Activated CD4-positive, alpha-beta memory T cell treated with anti-CD3 and anti-CD28 coated beads, Interleukin-2, amount 10 ng/mL, durations not matched to agents 7 days and 5 days (primary cell): Measurements from ENCODE around the gene GNG14. TPM values are rescaled to one million over a fixed set of nuclear protein-coding genes. Genes with fewer than 3 reads are reported as not detected.

ENCODE experiments used
- CTCF ChIA-PET: fragments of 350-600 bp; sonication (Branson Sonifier 250); formaldehyde crosslinking; loops from one replicate; lab custom pipeline; 2021; ENCODE audit warnings: antibody characterized with exemption, inconsistent platforms; lab: Charles Lee
- POLR2A ChIA-PET: fragments of 350-600 bp; sonication (Branson Sonifier 250); formaldehyde crosslinking; loops from one replicate; lab custom pipeline; 2021; ENCODE audit warnings: antibody characterized with exemption; lab: Charles Lee
- DNase-seq: peaks from one replicate; pipeline ENCODE4 v3.0.0-alpha.2; 2020
- H3K27ac Mint-ChIP-seq: one replicate; pipeline ENCODE4 v1.8.0; 2021; ENCODE audit warnings: mild to moderate bottlenecking, mixed read lengths
- H3K27me3 Mint-ChIP-seq: one replicate; pipeline ENCODE4 v1.8.0; 2021; ENCODE audit warnings: mixed read lengths
- H3K36me3 Mint-ChIP-seq: one replicate; pipeline ENCODE4 v1.8.0; 2021; ENCODE audit warnings: low read depth, mixed read lengths
- H3K4me1 Mint-ChIP-seq: one replicate; pipeline ENCODE4 v1.8.0; 2021; ENCODE audit warnings: mixed read lengths
- H3K4me3 Mint-ChIP-seq: one replicate; pipeline ENCODE4 v1.8.0; 2021; ENCODE audit warnings: mild to moderate bottlenecking, mixed read lengths
- H3K9me3 Mint-ChIP-seq: one replicate; pipeline ENCODE4 v1.8.0; 2021; ENCODE audit warnings: mixed read lengths
- total RNA-seq, 2 experiments: library from RNA; stranded (reverse); gene quantifications; one replicate each; pipeline ENCODE4 v1.2.3, GENCODE V29; 2021

Gene GNG14
- total RNA-seq, 2 experiments from 2014 or later = not detected

GRCh38 chr19:12731337-12731736, 43.5 kb downstream of the GNG14 start:
- Mint-ChIP-seq H3K27me3 (no peaks in the 10 kb centered on the region), H3K36me3 (peaks cover 60% of the 10 kb centered on the region), H3K4me3 (no peak overlapping the region), H3K27ac (no peak overlapping the region), H3K4me1 (peaks cover 37% of the 10 kb centered on the region), H3K9me3 (no peaks in the 10 kb centered on the region)
- no peak for DNase-seq
- CTCF ChIA-PET = interaction anchor here (1.1 to 1.3 kb wide), 2 partner anchors 27 to 37 kb away, joined by 3 to 4 read pairs; no protein-coding TSS in a partner anchor
- POLR2A ChIA-PET = interaction anchor here (1.0 to 10.1 kb wide), 3 partner anchors 11 to 36 kb away, joined by 3 to 250 read pairs (median 6); partner anchors contain the start of gene TNPO2

DNA sequence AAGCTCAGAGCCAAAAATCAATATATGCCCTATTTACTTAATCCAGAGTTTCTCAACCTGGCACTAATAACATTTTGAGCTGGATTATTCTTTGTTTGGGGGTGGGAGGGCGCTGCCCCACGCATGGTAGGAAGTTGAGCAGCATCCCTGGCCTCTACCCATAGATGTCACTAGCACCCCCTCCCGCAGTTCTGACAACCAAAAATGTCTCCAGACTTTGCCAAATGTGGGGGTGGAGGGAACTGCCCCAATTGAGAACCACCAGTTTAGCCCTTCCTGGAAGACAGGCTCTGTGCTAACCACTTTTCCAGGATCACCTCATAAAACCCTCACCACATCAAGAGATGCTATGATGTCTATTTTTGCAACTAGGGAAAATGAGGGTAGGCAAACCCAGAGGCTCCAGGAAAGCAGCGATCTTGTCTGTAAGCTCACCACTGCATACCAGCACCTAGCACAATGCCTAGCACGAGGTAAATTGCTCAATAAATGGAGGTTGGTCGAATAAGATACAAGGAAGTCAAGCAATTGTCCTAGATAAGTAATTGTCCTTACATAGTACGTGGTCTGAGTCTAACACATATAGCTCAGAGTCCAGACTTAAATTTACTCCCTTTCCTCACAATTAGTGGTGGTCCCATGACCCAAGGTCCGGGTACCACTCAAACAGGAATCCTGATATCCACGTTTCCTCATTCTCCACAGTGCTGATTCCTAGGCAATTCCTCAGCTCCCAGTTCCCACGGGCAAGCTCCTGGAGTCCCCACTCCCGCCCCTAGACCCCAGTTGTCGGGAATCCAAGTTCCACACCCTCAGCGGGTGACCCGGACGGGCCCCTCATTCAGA, 45.8 kb downstream of the GNG14 start:
- Mint-ChIP-seq H3K27me3 (no peaks in the 10 kb centered on the region), H3K4me1 (peaks cover 52% of the 10 kb centered on the region)

GRCh38 chr19:12736995-12737834, 49.4 kb downstream of the GNG14 start, which contains the start of gene GET3:
Gene GET3, plus strand, starts transcription at chr19:12737497. Its CDS starts 9 bp downstream, at chr19:12737506.
- peak within 1 kb of the TSS; percentile 89 for H3K27ac Mint-ChIP-seq
- H3K27me3 Mint-ChIP-seq = no peaks in the 10 kb centered on the region
- CTCF ChIA-PET = interaction anchor here (0.6 to 11.3 kb wide), 11 partner anchors 15 to 148 kb away, joined by 3 to 136 read pairs (median 4); no protein-coding TSS in a partner anchor
- no peaks in the 10 kb centered on the region for H3K9me3 Mint-ChIP-seq
- POLR2A ChIA-PET = interaction anchor here (0.6 to 10.1 kb wide), 19 partner anchors 8 to 574 kb away, joined by 3 to 250 read pairs (median 4); partner anchors contain the start of genes FBXW9, GCDH, JUNB and RNASEH2A
- DNase-seq = peak; percentile 83
- H3K4me3 Mint-ChIP-seq = peak within 1 kb of the TSS; percentile 100
- peaks cover 46% of the 10 kb centered on the region for H3K4me1 Mint-ChIP-seq
- peaks cover 31% of the 10 kb centered on the region for H3K36me3 Mint-ChIP-seq

More for the DNA sequence above, 45.8 kb downstream of the GNG14 start:
- peak overlapping the region; percentile 89 for H3K27ac Mint-ChIP-seq
- peak overlapping the region; percentile 95 for H3K4me3 Mint-ChIP-seq
- ChIA-PET CTCF (interaction anchor here (0.5 to 11.3 kb wide), 22 partner anchors 9 to 391 kb away, joined by 3 to 136 read pairs (median 4); partner anchors contain the start of genes JUNB and TNPO2), POLR2A (interaction anchor here (0.7 to 10.1 kb wide), 24 partner anchors 8 to 157 kb away, joined by 3 to 250 read pairs (median 6); partner anchors contain the start of genes BEST2, DHPS, DNASE2 and FBXW9)
- peak; percentile 68 for DNase-seq
- H3K36me3 Mint-ChIP-seq = peaks cover 47% of the 10 kb centered on the region
- no peaks in the 10 kb centered on the region for H3K9me3 Mint-ChIP-seq

- Mint-ChIP-seq H3K4me3 (peak overlapping the region; percentile 100), H3K4me1 (peaks cover 40% of the 10 kb centered on the region), H3K27ac (peak overlapping the region; percentile 89), H3K36me3 (peaks cover 30% of the 10 kb centered on the region), H3K9me3 (no peaks in the 10 kb centered on the region), H3K27me3 (no peaks in the 10 kb centered on the region)
- CTCF ChIA-PET = interaction anchor here (1.2 to 11.3 kb wide), 6 partner anchors 15 to 147 kb away, joined by 4 to 136 read pairs (median 6); no protein-coding TSS in a partner anchor
- no peak for DNase-seq
- POLR2A ChIA-PET = interaction anchor here (0.9 to 10.1 kb wide), 11 partner anchors 7 to 153 kb away, joined by 3 to 250 read pairs (median 4); partner anchors contain the start of genes FBXW9, GCDH, RNASEH2A and TNPO2
Observed at GRCh38 chr19:12737835-12738351, 50.1 kb downstream of the GNG14 start.

Other genes starting within 250 kb of the GNG14 start
- gene ZNF443, start 247.0 kb upstream of the GNG14 start, total RNA-seq = 1 to 10 TPM; 4.9 to 5.2 TPM
- gene ZNF709, start 203.2 kb upstream of the GNG14 start, total RNA-seq = 1 to 10 TPM; 1.8 to 3.0 TPM
- 10 to 100 TPM in 1 of 2 experiments, 1 to 10 TPM in 1; 9.4 to 10.2 TPM for gene ZNF564, start 136.5 kb upstream of the GNG14 start, total RNA-seq
- 10 to 100 TPM; 16.9 to 17.1 TPM for gene ZNF490, start 77.2 kb upstream of the GNG14 start, total RNA-seq
- 10 to 100 TPM; 39.9 to 44.3 TPM for gene ZNF791, start 77.1 kb upstream of the GNG14 start, total RNA-seq
- 100 to 1,000 TPM; 146 to 150 TPM for gene MAN2B1, start 21.3 kb upstream of the GNG14 start, total RNA-seq
- gene WDR83, start 21.2 kb upstream of the GNG14 start, total RNA-seq = 10 to 100 TPM; 16.9 to 21.3 TPM
- 100 to 1,000 TPM; 106 to 113 TPM for gene DHPS, start 6.1 kb upstream of the GNG14 start, total RNA-seq
- 1 to 10 TPM; 5.2 to 5.3 TPM for gene FBXW9, start 8.6 kb downstream of the GNG14 start, total RNA-seq
- gene TNPO2, start 35.9 kb downstream of the GNG14 start, total RNA-seq = 10 to 100 TPM; 61.6 to 65.9 TPM
- gene TRIR, start 46.7 kb downstream of the GNG14 start, total RNA-seq = 100 to 1,000 TPM; 205 TPM
- 10 to 100 TPM; 61.8 to 62.9 TPM for gene GET3, start 49.5 kb downstream of the GNG14 start, total RNA-seq
- not detected for gene BEST2, start 63.8 kb downstream of the GNG14 start, total RNA-seq
- gene HOOK2, start 87.6 kb downstream of the GNG14 start, total RNA-seq = 10 to 100 TPM; 17.0 to 17.8 TPM
- 100 to 1,000 TPM; 197 TPM for gene JUNB, start 103.5 kb downstream of the GNG14 start, total RNA-seq
- gene PRDX2, start 113.8 kb downstream of the GNG14 start, total RNA-seq = 100 to 1,000 TPM; 234 to 240 TPM
- 10 to 100 TPM; 19.2 to 25.5 TPM for gene THSD8, start 114.1 kb downstream of the GNG14 start, total RNA-seq
- gene RNASEH2A, start 118.6 kb downstream of the GNG14 start, total RNA-seq = 10 to 100 TPM; 34.8 to 38.4 TPM
- not detected for gene RTBDN, start 146.6 kb downstream of the GNG14 start, total RNA-seq
- 1 to 10 TPM; 1.1 to 2.1 TPM for gene MAST1, start 150.5 kb downstream of the GNG14 start, total RNA-seq
- 10 to 100 TPM; 37.6 to 39.3 TPM for gene DNASE2, start 193.5 kb downstream of the GNG14 start, total RNA-seq
- under 1 TPM; 0.13 to 0.20 TPM for gene KLF1, start 199.2 kb downstream of the GNG14 start, total RNA-seq
- 10 to 100 TPM; 23.3 to 25.1 TPM for gene GCDH, start 203.2 kb downstream of the GNG14 start, total RNA-seq
- gene SYCE2, start 231.3 kb downstream of the GNG14 start, total RNA-seq = 1 to 10 TPM; 3.9 to 4.9 TPM
- 10 to 100 TPM; 72.4 to 74.9 TPM for gene FARSA, start 245.7 kb downstream of the GNG14 start, total RNA-seq